BE2C (cell line): ENCODE data around the gene SELENOF.

Experiments
- DNase-seq: peaks from one replicate; pipeline ENCODE4 v3.0.0-alpha.2; 2020
- H3K27me3 ChIP-seq: fragments of 250-450 bp; sonication (Bioruptor Pico); 2 replicates; pipeline ENCODE4 v1.5.1; 2020; ENCODE audit warnings: mild to moderate bottlenecking
- H3K36me3 ChIP-seq: fragments of 250-450 bp; sonication (Bioruptor Pico); 2 replicates; pipeline ENCODE4 v1.5.1; 2020; ENCODE audit warnings: mild to moderate bottlenecking
- H3K4me1 ChIP-seq: fragments of 250-450 bp; sonication (Bioruptor Pico); 2 replicates; pipeline ENCODE4 v1.5.1; 2020
- H3K4me3 ChIP-seq: 2 replicates; pipeline ENCODE4 v1.5.1; 2011; ENCODE audit warnings: low read depth, low read length
- H3K9me3 ChIP-seq: fragments of 250-450 bp; sonication (Bioruptor Pico); 2 replicates; pipeline ENCODE4 v1.5.1; 2020
- TF ChIP-seq, protein P1 (sequence below): IDR thresholded peaks from 2 replicates; pipeline ENCODE4 v1.5.1; 2012; ENCODE audit warnings: mild to moderate bottlenecking, low read depth, low read length

SELENOF gene

DNA sequence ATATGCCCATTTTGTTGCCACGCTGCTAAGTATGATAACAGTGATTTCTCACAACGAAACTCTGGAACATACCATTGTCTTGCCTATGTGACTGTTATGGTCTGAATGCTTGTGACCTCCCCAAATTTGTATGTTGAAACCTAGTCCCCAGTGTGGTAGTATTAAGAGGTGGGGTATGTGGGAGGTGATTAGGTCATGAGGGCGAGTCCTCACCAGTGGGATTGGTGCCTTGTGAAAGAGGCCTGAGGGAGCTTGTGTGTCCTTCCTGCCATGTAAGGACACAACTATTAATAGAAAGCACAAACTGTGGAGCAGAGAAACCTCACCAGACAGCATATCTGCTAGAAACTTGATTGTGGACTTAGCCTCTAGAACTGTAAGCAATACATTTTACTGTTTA, 84.6 kb downstream of the SELENOF start:
- no peaks in the 10 kb centered on the region for H3K9me3 ChIP-seq
- H3K36me3 ChIP-seq: no peaks in the 10 kb centered on the region
- no peak overlapping the region for H3K4me3 ChIP-seq
- TF ChIP-seq, protein P1, sequence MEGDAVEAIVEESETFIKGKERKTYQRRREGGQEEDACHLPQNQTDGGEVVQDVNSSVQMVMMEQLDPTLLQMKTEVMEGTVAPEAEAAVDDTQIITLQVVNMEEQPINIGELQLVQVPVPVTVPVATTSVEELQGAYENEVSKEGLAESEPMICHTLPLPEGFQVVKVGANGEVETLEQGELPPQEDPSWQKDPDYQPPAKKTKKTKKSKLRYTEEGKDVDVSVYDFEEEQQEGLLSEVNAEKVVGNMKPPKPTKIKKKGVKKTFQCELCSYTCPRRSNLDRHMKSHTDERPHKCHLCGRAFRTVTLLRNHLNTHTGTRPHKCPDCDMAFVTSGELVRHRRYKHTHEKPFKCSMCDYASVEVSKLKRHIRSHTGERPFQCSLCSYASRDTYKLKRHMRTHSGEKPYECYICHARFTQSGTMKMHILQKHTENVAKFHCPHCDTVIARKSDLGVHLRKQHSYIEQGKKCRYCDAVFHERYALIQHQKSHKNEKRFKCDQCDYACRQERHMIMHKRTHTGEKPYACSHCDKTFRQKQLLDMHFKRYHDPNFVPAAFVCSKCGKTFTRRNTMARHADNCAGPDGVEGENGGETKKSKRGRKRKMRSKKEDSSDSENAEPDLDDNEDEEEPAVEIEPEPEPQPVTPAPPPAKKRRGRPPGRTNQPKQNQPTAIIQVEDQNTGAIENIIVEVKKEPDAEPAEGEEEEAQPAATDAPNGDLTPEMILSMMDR: no peak
- no peaks in the 10 kb centered on the region for H3K27me3 ChIP-seq
- H3K4me1 ChIP-seq: no peaks in the 10 kb centered on the region
- DNase-seq: no peak

DNA sequence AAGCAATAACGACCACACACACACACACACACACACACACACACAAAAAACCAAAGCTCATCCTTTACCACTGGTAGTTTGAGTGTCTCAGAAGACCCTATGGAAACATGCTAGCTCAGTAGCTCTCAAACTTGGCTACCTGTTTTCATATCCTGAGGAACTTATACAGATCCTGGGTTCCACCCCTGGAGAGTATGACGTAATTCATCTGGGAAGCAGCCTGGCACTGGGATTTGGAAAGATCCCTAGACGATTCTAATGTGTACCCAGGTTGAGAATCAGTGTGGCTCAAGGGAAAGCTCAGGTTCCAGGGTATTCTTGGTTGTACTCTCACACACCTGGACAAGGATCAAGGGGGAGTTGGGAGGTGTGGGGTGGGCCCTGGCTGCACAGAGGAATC, 85.9 kb downstream of the SELENOF start:
- no peak overlapping the region for H3K4me3 ChIP-seq
- no peaks in the 10 kb centered on the region for H3K36me3 ChIP-seq
- no peaks in the 10 kb centered on the region for H3K4me1 ChIP-seq
- no peaks in the 10 kb centered on the region for H3K27me3 ChIP-seq
- no peak for DNase-seq
- TF ChIP-seq, protein P1: no peak
- no peaks in the 10 kb centered on the region for H3K9me3 ChIP-seq

GRCh38 chr1:86826856-86827255, 87.1 kb downstream of the SELENOF start:
- H3K4me1 ChIP-seq: no peaks in the 10 kb centered on the region
- no peak for DNase-seq

GRCh38 chr1:86825319-86825718, 88.6 kb downstream of the SELENOF start:
- Histone ChIP-seq H3K4me3 (no peak overlapping the region), H3K9me3 (no peaks in the 10 kb centered on the region), H3K4me1 (no peaks in the 10 kb centered on the region), H3K27me3 (no peaks in the 10 kb centered on the region), H3K36me3 (no peaks in the 10 kb centered on the region)
- DNase-seq: no peak
- TF ChIP-seq, protein P1: no peak

More at GRCh38 chr1:86826856-86827255, 87.1 kb downstream of the SELENOF start:
- Histone ChIP-seq H3K27me3 (no peaks in the 10 kb centered on the region), H3K4me3 (no peak overlapping the region), H3K36me3 (no peaks in the 10 kb centered on the region), H3K9me3 (no peaks in the 10 kb centered on the region)
- TF ChIP-seq, protein P1: no peak

GRCh38 chr1:86823821-86824500, 90.0 kb downstream of the SELENOF start:
- TF ChIP-seq, protein P1: no peak
- H3K4me3 ChIP-seq: no peak overlapping the region
- H3K4me1 ChIP-seq: no peaks in the 10 kb centered on the region
- no peaks in the 10 kb centered on the region for H3K36me3 ChIP-seq
- DNase-seq: no peak
- H3K27me3 ChIP-seq: no peaks in the 10 kb centered on the region
- H3K9me3 ChIP-seq: no peaks in the 10 kb centered on the region

- TF ChIP-seq, protein P1: no peak
Observed at GRCh38 chr1:86823386-86823785, 90.5 kb downstream of the SELENOF start.

More at GRCh38 chr1:86823386-86823785, 90.5 kb downstream of the SELENOF start:
- Histone ChIP-seq H3K9me3 (no peaks in the 10 kb centered on the region), H3K36me3 (no peaks in the 10 kb centered on the region), H3K4me1 (no peaks in the 10 kb centered on the region), H3K27me3 (no peaks in the 10 kb centered on the region), H3K4me3 (no peak overlapping the region)
- no peak for DNase-seq
